ENCODE measurements around the gene CYTH3. TPM values are rescaled to one million over a fixed set of nuclear protein-coding genes. Genes with fewer than 3 reads are reported as not detected.
"Not testable (repeated sequence)": the region's sequence is repeated elsewhere in the genome, so short reads cannot be mapped to it uniquely, and the experiment has no call there.

CYTH3 gene
- total RNA-seq, 1 donor, result 89.4 TPM

GRCh38 chr7:6153646-6154541 is 118.5 kb downstream of the CYTH3 start:
- Histone ChIP-seq H3K27ac (ENCODE audit: low read depth, low read length) (no peak overlapping the region), H2AFZ (ENCODE audit: low read length) (no peak overlapping the region), H3K79me2 (ENCODE audit: insufficient read depth, low read length) (no peaks in the 10 kb centered on the region), H3K4me3 (ENCODE audit: insufficient read depth, low read length) (no peak overlapping the region), H4K20me1 (ENCODE audit: insufficient read depth, low read length) (no peaks in the 10 kb centered on the region), H3K9me3 (ENCODE audit: low read depth, low read length) (no peaks in the 10 kb centered on the region), H3K4me1 (ENCODE audit: insufficient read depth, low read length) (no peaks in the 10 kb centered on the region), H3K4me2 (ENCODE audit: insufficient read depth, low read length) (no peak overlapping the region), H3K36me3 (ENCODE audit: insufficient read depth, low read length) (peaks cover 58% of the 10 kb centered on the region), H3K27me3 (ENCODE audit: insufficient read depth, low read length) (no peaks in the 10 kb centered on the region)
- peak; percentile 52 for DNase-seq (ENCODE audit: insufficient read length, low spot score, missing footprints)
- TF ChIP-seq CTCF (IDR thresholded peaks at IDR 0.05; ENCODE audit: extremely low read depth, low read depth, low read length), result no peak

- Histone ChIP-seq H3K9me3 (ENCODE audit: low read depth, low read length) (no peaks in the 10 kb centered on the region), H3K4me2 (ENCODE audit: insufficient read depth, low read length) (no peak overlapping the region), H2AFZ (ENCODE audit: low read length) (no peak overlapping the region), H3K4me3 (ENCODE audit: insufficient read depth, low read length) (no peak overlapping the region), H3K4me1 (ENCODE audit: insufficient read depth, low read length) (no peaks in the 10 kb centered on the region), H4K20me1 (ENCODE audit: insufficient read depth, low read length) (no peaks in the 10 kb centered on the region), H3K36me3 (ENCODE audit: insufficient read depth, low read length) (peaks cover 68% of the 10 kb centered on the region), H3K27me3 (ENCODE audit: insufficient read depth, low read length) (no peaks in the 10 kb centered on the region), H3K79me2 (ENCODE audit: insufficient read depth, low read length) (no peaks in the 10 kb centered on the region), H3K27ac (ENCODE audit: low read depth, low read length) (no peak overlapping the region)
- peak; percentile 85 for DNase-seq (ENCODE audit: insufficient read length, low spot score, missing footprints)
- no peak for TF ChIP-seq CTCF (IDR thresholded peaks at IDR 0.05; ENCODE audit: extremely low read depth, low read depth, low read length)
Observed at GRCh38 chr7:6151994-6152735, 120.3 kb downstream of the CYTH3 start.

- not testable (repeated sequence) for H3K27ac ChIP-seq (ENCODE audit: low read depth, low read length); H2AFZ ChIP-seq (ENCODE audit: low read length); H3K4me1 ChIP-seq (ENCODE audit: insufficient read depth, low read length); H3K4me3 ChIP-seq (ENCODE audit: insufficient read depth, low read length); H3K4me2 ChIP-seq (ENCODE audit: insufficient read depth, low read length); H3K9me3 ChIP-seq (ENCODE audit: low read depth, low read length); H3K27me3 ChIP-seq (ENCODE audit: insufficient read depth, low read length); H3K79me2 ChIP-seq (ENCODE audit: insufficient read depth, low read length); H4K20me1 ChIP-seq (ENCODE audit: insufficient read depth, low read length)
- DNase-seq (ENCODE audit: insufficient read length, low spot score, missing footprints), result peak; percentile 32
- H3K36me3 ChIP-seq (ENCODE audit: insufficient read depth, low read length), result peaks cover 67% of the 10 kb centered on the region
Observed at GRCh38 chr7:6151527-6151926, 120.9 kb downstream of the CYTH3 start.

DNA sequence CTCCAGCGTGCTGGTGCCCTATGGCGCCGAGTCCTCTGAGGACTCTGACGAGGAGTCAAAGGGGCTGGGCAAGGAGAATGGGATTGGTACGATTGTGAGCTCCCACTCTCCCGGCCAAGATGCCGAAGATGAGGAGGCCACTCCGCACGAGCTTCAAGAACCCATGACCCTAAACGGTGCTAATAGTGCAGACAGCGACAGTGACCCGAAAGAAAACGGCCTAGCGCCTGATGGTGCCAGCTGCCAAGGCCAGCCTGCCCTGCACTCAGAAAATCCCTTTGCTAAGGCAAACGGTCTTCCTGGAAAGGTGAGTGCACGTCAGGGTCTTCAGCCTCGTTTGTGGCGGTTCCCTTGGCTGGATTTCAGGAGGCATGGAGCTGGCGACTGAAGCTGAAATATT is 122.4 kb downstream of the CYTH3 start:
- H3K36me3 ChIP-seq (ENCODE audit: insufficient read depth, low read length), result peaks cover 67% of the 10 kb centered on the region
- peak; percentile 61 for DNase-seq (ENCODE audit: insufficient read length, low spot score, missing footprints)
- no peaks in the 10 kb centered on the region for H4K20me1 ChIP-seq (ENCODE audit: insufficient read depth, low read length)
- H3K4me1 ChIP-seq (ENCODE audit: insufficient read depth, low read length), result no peaks in the 10 kb centered on the region
- H3K79me2 ChIP-seq (ENCODE audit: insufficient read depth, low read length), result no peaks in the 10 kb centered on the region
- H3K4me2 ChIP-seq (ENCODE audit: insufficient read depth, low read length), result no peak overlapping the region
- TF ChIP-seq CTCF (IDR thresholded peaks at IDR 0.05; ENCODE audit: extremely low read depth, low read depth, low read length), result no peak
- no peak overlapping the region for H2AFZ ChIP-seq (ENCODE audit: low read length)
- H3K27ac ChIP-seq (ENCODE audit: low read depth, low read length), result no peak overlapping the region
- no peaks in the 10 kb centered on the region for H3K9me3 ChIP-seq (ENCODE audit: low read depth, low read length)
- H3K27me3 ChIP-seq (ENCODE audit: insufficient read depth, low read length), result no peaks in the 10 kb centered on the region
- H3K4me3 ChIP-seq (ENCODE audit: insufficient read depth, low read length), result no peak overlapping the region

Measured in osteoblast (primary cell).